ENCODE results near the gene ATP5ME.

Gene ATP5ME

GRCh38 chr4:663046-663437, 11.0 kb downstream of the ATP5ME start:
- TF ChIP-seq CTCF (IDR thresholded peaks at IDR 0.05; ENCODE audit: low read depth, low read length) = no peak
- no peak for DNase-seq (ENCODE audit: extremely low read depth, low read depth)

DNA sequence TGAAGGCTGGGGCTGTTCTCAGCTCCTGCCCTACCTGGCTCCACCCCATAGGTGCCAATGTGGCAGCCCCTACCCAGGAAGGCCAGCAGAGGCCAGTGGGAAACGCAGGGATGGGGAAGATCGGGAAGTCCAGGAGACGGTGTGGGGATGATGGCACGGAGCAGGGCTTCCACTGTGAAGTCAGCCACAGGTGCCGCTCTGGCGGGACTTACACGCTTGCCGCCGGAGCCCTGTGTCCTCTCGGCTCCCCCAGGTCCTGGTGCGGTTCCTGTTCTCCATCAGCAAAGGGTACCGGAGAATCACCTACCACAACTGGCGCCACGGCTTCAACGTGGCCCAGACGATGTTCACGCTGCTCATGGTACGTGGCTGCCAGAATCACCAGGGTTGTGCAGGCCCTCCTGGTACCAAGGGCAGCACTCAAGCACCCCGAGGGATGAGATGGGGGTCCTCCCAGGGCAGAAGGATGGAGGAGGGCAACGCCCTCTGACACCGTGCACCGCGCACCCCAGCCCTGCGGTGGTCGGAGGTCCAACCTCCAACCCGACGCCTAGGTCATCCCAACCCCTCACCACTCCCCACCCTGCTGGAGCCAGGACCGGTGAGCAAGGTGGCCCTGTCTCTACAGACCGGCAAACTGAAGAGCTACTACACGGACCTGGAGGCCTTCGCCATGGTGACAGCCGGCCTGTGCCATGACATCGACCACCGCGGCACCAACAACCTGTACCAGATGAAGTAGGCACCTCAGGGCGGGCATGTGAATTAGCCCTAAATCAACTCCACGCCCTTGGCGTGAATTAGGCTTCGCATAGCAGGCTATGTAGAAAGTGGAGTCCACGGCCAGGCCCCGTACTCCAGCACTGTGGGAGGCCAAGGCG, 12.0 kb downstream of the ATP5ME start:
- no peak for DNase-seq (ENCODE audit: extremely low read depth, low read depth)

GRCh38 chr4:661231-661630, 12.8 kb downstream of the ATP5ME start:
- TF ChIP-seq CTCF (IDR thresholded peaks at IDR 0.05; ENCODE audit: low read depth, low read length) = no peak
- DNase-seq (ENCODE audit: extremely low read depth, low read depth) = no peak

More for the DNA sequence above, 12.0 kb downstream of the ATP5ME start:
- TF ChIP-seq CTCF (IDR thresholded peaks at IDR 0.05; ENCODE audit: low read depth, low read length) = no peak

GRCh38 chr4:660401-660800, 13.7 kb downstream of the ATP5ME start:
- no peak for TF ChIP-seq CTCF (IDR thresholded peaks at IDR 0.05; ENCODE audit: low read depth, low read length)
- DNase-seq (ENCODE audit: extremely low read depth, low read depth) = no peak

DNA sequence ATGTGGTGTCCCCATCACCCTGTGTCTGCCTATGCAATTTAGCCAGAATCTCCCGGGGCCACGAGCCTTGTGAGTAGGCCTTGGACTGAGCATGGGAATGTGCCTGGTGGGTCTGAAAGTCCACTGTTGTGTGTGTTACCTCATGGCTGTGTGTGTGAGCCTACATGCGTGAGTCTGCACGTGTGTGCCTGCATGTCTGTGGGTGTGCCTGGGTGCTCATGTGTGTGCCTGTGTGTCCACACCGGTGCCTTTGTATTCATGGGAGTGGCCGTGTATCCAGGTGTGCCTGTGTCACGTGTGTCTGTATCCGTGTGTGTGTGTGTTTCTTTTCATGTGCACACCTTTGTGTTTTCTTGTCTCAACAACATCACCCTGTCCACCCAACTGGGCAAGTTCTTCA, 14.2 kb downstream of the ATP5ME start:
- TF ChIP-seq CTCF (IDR thresholded peaks at IDR 0.05; ENCODE audit: low read depth, low read length) = no peak
- DNase-seq (ENCODE audit: extremely low read depth, low read depth) = no peak

GRCh38 chr4:658681-659667, 15.1 kb downstream of the ATP5ME start:
- DNase-seq (ENCODE audit: extremely low read depth, low read depth) = no peak
- TF ChIP-seq CTCF (IDR thresholded peaks at IDR 0.05; ENCODE audit: low read depth, low read length) = no peak

All from AG09319 (cell line).